Parathyroid adenoma (tissue), 2 donors: ENCODE results near the gene HEXB.
A peak's percentile ranks its signal among the peaks of the same experiment; 100 is the strongest.

Source experiments
- H2AFZ ChIP-seq: fragments of 300-600 bp; sonication (generic); one replicate; pipeline ENCODE4 v1.7.0; 2017; ENCODE audit warnings: antibody characterized with exemption, mild to moderate bottlenecking
- H3K27ac ChIP-seq: fragments of 300-600 bp; sonication (generic); one replicate; pipeline ENCODE4 v1.7.0; 2017
- H3K27me3 ChIP-seq: fragments of 300-600 bp; sonication (generic); one replicate; pipeline ENCODE4 v1.7.0; 2017; ENCODE audit warnings: low read length; ENCODE audit not compliant: control insufficient read depth, insufficient read depth
- H3K36me3 ChIP-seq: fragments of 300-600 bp; sonication (generic); one replicate; pipeline ENCODE4 v1.7.0; 2017; ENCODE audit warnings: low read length; ENCODE audit not compliant: control insufficient read depth, insufficient read depth
- H3K4me1 ChIP-seq: fragments of 300-600 bp; sonication (generic); one replicate; pipeline ENCODE4 v1.7.0; 2017; ENCODE audit warnings: control low read depth
- H3K4me2 ChIP-seq: fragments of 300-600 bp; sonication (generic); one replicate; pipeline ENCODE4 v1.7.0; 2017; ENCODE audit warnings: low read length
- H3K4me3 ChIP-seq: fragments of 300-600 bp; sonication (generic); one replicate; pipeline ENCODE4 v1.7.0; 2017; ENCODE audit warnings: low read depth, low read length
- H3K79me2 ChIP-seq: fragments of 300-600 bp; sonication (generic); one replicate; pipeline ENCODE4 v1.7.0; 2017; ENCODE audit warnings: control low read depth
- H3K9ac ChIP-seq: fragments of 300-600 bp; sonication (generic); one replicate; pipeline ENCODE4 v1.7.0; 2017; ENCODE audit warnings: mild to moderate bottlenecking
- H3K9me3 ChIP-seq: fragments of 300-600 bp; sonication (generic); one replicate; pipeline ENCODE4 v1.7.0; 2017; ENCODE audit warnings: low read length; ENCODE audit not compliant: control insufficient read depth
- CTCF ChIP-seq: fragments of 300-600 bp; sonication (generic); IDR thresholded peaks from one replicate; pipeline ENCODE4 v1.7.0; 2017; ENCODE audit warnings: antibody characterized with exemption, mild to moderate bottlenecking
- donor health status: primary hyperparathyroidism.

The HEXB gene

GRCh38 chr5:74761241-74761640 is 76.2 kb downstream of the HEXB start:
- H2AFZ ChIP-seq: no peak overlapping the region
- H3K27me3 ChIP-seq: no peaks in the 10 kb centered on the region
- H3K4me3 ChIP-seq: no peak overlapping the region
- no peak for TF ChIP-seq CTCF
- no peak overlapping the region for H3K27ac ChIP-seq
- no peaks in the 10 kb centered on the region for H3K9me3 ChIP-seq
- H3K4me1 ChIP-seq: peaks cover 9% of the 10 kb centered on the region
- H3K4me2 ChIP-seq: no peak overlapping the region
- peaks cover 3% of the 10 kb centered on the region for H3K36me3 ChIP-seq
- peaks cover 11% of the 10 kb centered on the region for H3K79me2 ChIP-seq
- no peak overlapping the region for H3K9ac ChIP-seq

- Histone ChIP-seq H3K4me1 (peaks cover 9% of the 10 kb centered on the region), H3K9me3 (no peaks in the 10 kb centered on the region), H3K79me2 (peaks cover 15% of the 10 kb centered on the region), H3K27me3 (no peaks in the 10 kb centered on the region), H3K4me2 (no peak overlapping the region), H3K4me3 (no peak overlapping the region), H2AFZ (no peak overlapping the region), H3K36me3 (peaks cover 3% of the 10 kb centered on the region), H3K27ac (no peak overlapping the region), H3K9ac (no peak overlapping the region)
- no peak for TF ChIP-seq CTCF
These were observed 77.6 kb downstream of the HEXB start for GRCh38 chr5:74762599-74762998.

- no peak overlapping the region for H3K9ac ChIP-seq
These were observed 78.5 kb downstream of the HEXB start for GRCh38 chr5:74763504-74763903.

GRCh38 chr5:74765201-74765600 is 80.2 kb downstream of the HEXB start:
- Histone ChIP-seq H3K79me2 (peaks cover 18% of the 10 kb centered on the region), H3K4me2 (peak overlapping the region; percentile 32), H3K4me3 (no peak overlapping the region), H3K9me3 (no peaks in the 10 kb centered on the region), H3K4me1 (peaks cover 16% of the 10 kb centered on the region), H3K27me3 (no peaks in the 10 kb centered on the region), H3K36me3 (no peaks in the 10 kb centered on the region), H3K27ac (no peak overlapping the region), H3K9ac (no peak overlapping the region), H2AFZ (no peak overlapping the region)
- TF ChIP-seq CTCF: no peak

More at GRCh38 chr5:74763504-74763903, 78.5 kb downstream of the HEXB start:
- no peak overlapping the region for H3K4me2 ChIP-seq
- no peaks in the 10 kb centered on the region for H3K9me3 ChIP-seq
- H3K36me3 ChIP-seq: peaks cover 3% of the 10 kb centered on the region
- no peaks in the 10 kb centered on the region for H3K27me3 ChIP-seq
- no peak overlapping the region for H2AFZ ChIP-seq
- peaks cover 18% of the 10 kb centered on the region for H3K79me2 ChIP-seq
- H3K27ac ChIP-seq: no peak overlapping the region
- TF ChIP-seq CTCF: no peak
- H3K4me3 ChIP-seq: no peak overlapping the region
- H3K4me1 ChIP-seq: peaks cover 16% of the 10 kb centered on the region

GRCh38 chr5:74765929-74766328 is 80.9 kb downstream of the HEXB start:
- no peak overlapping the region for H3K27ac ChIP-seq

More at GRCh38 chr5:74765929-74766328, 80.9 kb downstream of the HEXB start:
- Histone ChIP-seq H3K79me2 (peaks cover 18% of the 10 kb centered on the region), H3K36me3 (no peaks in the 10 kb centered on the region), H3K9me3 (no peaks in the 10 kb centered on the region), H3K4me2 (peak overlapping the region; percentile 84), H3K27me3 (no peaks in the 10 kb centered on the region), H3K9ac (no peak overlapping the region), H3K4me3 (peak overlapping the region; percentile 95), H3K4me1 (peaks cover 16% of the 10 kb centered on the region), H2AFZ (no peak overlapping the region)
- TF ChIP-seq CTCF: no peak
